GM19240 (cell line): ENCODE results near the gene MICAL3.
"Not testable (repeated sequence)": the region's sequence is repeated elsewhere in the genome, so short reads cannot be mapped to it uniquely, and the experiment has no call there.

Experiments
- DNase-seq: peaks from one replicate; pipeline ENCODE4 v3.0.0; 2011; ENCODE audit warnings: low spot score; ENCODE audit not compliant: insufficient read length

Gene MICAL3

GRCh38 chr22:18000441-18001039, 23.8 kb downstream of the MICAL3 start:
- DNase-seq: no peak

GRCh38 chr22:17999851-18000250, 24.5 kb downstream of the MICAL3 start:
- no peak for DNase-seq

GRCh38 chr22:17998913-17999312, 25.4 kb downstream of the MICAL3 start:
- no peak for DNase-seq

- DNase-seq: no peak
Observed at GRCh38 chr22:17997456-17997855, 26.9 kb downstream of the MICAL3 start.

GRCh38 chr22:17995256-17995655, 29.1 kb downstream of the MICAL3 start:
- DNase-seq: not testable (repeated sequence)

- DNase-seq: no peak
Observed at GRCh38 chr22:17994424-17995108, 29.8 kb downstream of the MICAL3 start.

GRCh38 chr22:17992976-17993375, 31.4 kb downstream of the MICAL3 start:
- DNase-seq: not testable (repeated sequence)

GRCh38 chr22:17991992-17992391, 32.4 kb downstream of the MICAL3 start:
- DNase-seq: not testable (repeated sequence)

- no peak for DNase-seq
Observed at GRCh38 chr22:17990942-17991341, 33.4 kb downstream of the MICAL3 start.

GRCh38 chr22:17990147-17990546, 34.2 kb downstream of the MICAL3 start:
- no peak for DNase-seq

GRCh38 chr22:17988800-17989513, 35.4 kb downstream of the MICAL3 start:
- DNase-seq: no peak

- no peak for DNase-seq
Observed at GRCh38 chr22:17985606-17986005, 38.8 kb downstream of the MICAL3 start.

- DNase-seq: not testable (repeated sequence)
Observed at GRCh38 chr22:17985071-17985470, 39.3 kb downstream of the MICAL3 start.

GRCh38 chr22:17984114-17984513, 40.2 kb downstream of the MICAL3 start:
- no peak for DNase-seq

- DNase-seq: no peak
Observed at GRCh38 chr22:17982572-17983141, 41.7 kb downstream of the MICAL3 start.

GRCh38 chr22:17981497-17981896, 42.9 kb downstream of the MICAL3 start:
- no peak for DNase-seq

- no peak for DNase-seq
Observed at GRCh38 chr22:17980638-17981051, 43.7 kb downstream of the MICAL3 start.

GRCh38 chr22:17980015-17980590, 44.3 kb downstream of the MICAL3 start:
- no peak for DNase-seq

GRCh38 chr22:17978027-17978426, 46.3 kb downstream of the MICAL3 start:
- DNase-seq: no peak

- DNase-seq: no peak
Observed at GRCh38 chr22:17977371-17977770, 47.0 kb downstream of the MICAL3 start.

- DNase-seq: no peak
Observed at GRCh38 chr22:17976121-17976520, 48.2 kb downstream of the MICAL3 start.
